Colonic mucosa (tissue), 4 donors: ENCODE measurements around the gene CELF1. TPM values are rescaled to one million over a fixed set of nuclear protein-coding genes. Genes with fewer than 3 reads are reported as not detected.

Source experiments
- DNase-seq: peaks from one replicate; pipeline ENCODE4 v3.0.0-alpha.2; 2020
- H3K27ac ChIP-seq: fragments of 200-600 bp; one replicate; pipeline ENCODE4 v1.8.0; 2021
- H3K27me3 ChIP-seq: fragments of 200-600 bp; one replicate; pipeline ENCODE4 v1.8.0; 2021
- H3K36me3 ChIP-seq: fragments of 200-600 bp; one replicate; pipeline ENCODE4 v1.8.0; 2021
- H3K4me1 ChIP-seq: fragments of 200-600 bp; one replicate; pipeline ENCODE4 v1.8.0; 2021; ENCODE audit warnings: mild to moderate bottlenecking
- H3K4me3 ChIP-seq: fragments of 200-600 bp; one replicate; pipeline ENCODE4 v1.8.0; 2021
- H3K9ac ChIP-seq, 2 donors: one replicate each; pipeline ENCODE4 v1.7.0; 2013; ENCODE audit warnings: control low read depth in 2 of 2, low read depth in 2 of 2, low read length in 2 of 2
- H3K9me3 ChIP-seq: fragments of 200-600 bp; one replicate; pipeline ENCODE4 v1.8.0; 2021
- intact Hi-C: fragments of 100-400 bp; cut with DNase I; formaldehyde crosslinking; loops from one replicate; pipeline ENCODE4 v1.14.1; 2022
- total RNA-seq, 2 donors: library from RNA; stranded (reverse); fragmentation: NEBNext Ultra II Directional in 1 of 2; extraction: Animal tissue kit (Norgen Biotek cat#: 25700) in 1 of 2; gene quantifications; one replicate each; pipeline ENCODE4 v1.2.1, GENCODE V29; 2021
- TF ChIP-seq, protein P1 (sequence below): fragments of 200-600 bp; IDR thresholded peaks from one replicate; pipeline ENCODE4 v1.8.0; 2022; ENCODE audit warnings: antibody characterized with exemption, mild to moderate bottlenecking
- donor health status: healthy.
- donor health status: DM: no; HTN: no; CAD: no.
- donor health status: DM: no; HTN: no; CAD: no.

Gene CELF1
- total RNA-seq, 2 donors from 2014 or later, result 76.1 to 96.8 TPM

DNA sequence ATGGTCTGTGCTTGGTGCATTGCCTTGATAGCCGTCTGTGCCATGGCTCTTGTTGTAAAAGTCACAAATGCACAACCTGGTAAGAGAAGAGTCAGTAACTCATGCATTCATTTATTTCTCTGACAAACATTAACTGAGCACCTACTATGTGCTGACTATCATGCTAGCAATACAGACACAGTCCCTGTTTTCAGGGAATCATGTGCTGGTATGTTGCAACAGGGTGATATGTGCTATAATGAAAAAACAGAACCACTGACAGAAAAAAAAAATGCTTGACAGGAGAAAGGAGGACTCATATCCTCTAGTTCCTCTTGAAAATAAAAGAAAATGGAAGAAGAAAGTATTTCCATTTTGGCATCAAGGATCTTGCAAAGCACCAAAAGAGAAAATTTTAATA, 69.5 kb downstream of the CELF1 start:
- no peaks in the 10 kb centered on the region for H3K9me3 ChIP-seq
- no peak overlapping the region for H3K9ac ChIP-seq

DNA sequence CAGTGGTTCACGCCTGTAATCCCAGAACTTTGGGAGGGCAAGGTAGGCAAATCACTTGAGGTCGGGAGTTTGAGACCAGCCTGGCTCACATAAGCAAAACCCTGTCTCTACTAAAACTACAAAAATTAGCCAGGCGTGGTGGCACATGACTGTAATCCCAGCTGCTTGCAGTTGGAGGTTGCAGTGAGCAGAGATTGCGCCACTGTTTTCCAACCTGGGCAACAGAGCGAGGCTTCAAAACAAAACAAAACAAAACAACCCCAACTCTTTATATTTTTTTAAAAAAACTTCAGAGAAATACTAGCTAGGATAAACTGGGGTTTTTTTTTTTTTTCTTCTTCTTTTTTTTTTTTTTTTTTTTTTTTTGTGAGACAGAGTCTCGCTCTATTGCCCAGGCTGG, 72.2 kb downstream of the CELF1 start:
- H3K36me3 ChIP-seq, result peaks cover 31% of the 10 kb centered on the region
- intact Hi-C loops, result no loop called here
- TF ChIP-seq, protein P1, sequence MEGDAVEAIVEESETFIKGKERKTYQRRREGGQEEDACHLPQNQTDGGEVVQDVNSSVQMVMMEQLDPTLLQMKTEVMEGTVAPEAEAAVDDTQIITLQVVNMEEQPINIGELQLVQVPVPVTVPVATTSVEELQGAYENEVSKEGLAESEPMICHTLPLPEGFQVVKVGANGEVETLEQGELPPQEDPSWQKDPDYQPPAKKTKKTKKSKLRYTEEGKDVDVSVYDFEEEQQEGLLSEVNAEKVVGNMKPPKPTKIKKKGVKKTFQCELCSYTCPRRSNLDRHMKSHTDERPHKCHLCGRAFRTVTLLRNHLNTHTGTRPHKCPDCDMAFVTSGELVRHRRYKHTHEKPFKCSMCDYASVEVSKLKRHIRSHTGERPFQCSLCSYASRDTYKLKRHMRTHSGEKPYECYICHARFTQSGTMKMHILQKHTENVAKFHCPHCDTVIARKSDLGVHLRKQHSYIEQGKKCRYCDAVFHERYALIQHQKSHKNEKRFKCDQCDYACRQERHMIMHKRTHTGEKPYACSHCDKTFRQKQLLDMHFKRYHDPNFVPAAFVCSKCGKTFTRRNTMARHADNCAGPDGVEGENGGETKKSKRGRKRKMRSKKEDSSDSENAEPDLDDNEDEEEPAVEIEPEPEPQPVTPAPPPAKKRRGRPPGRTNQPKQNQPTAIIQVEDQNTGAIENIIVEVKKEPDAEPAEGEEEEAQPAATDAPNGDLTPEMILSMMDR, result no peak

More for the DNA sequence above, 69.5 kb downstream of the CELF1 start:
- Histone ChIP-seq H3K4me1 (no peaks in the 10 kb centered on the region), H3K27me3 (no peaks in the 10 kb centered on the region), H3K27ac (no peak overlapping the region), H3K4me3 (no peak overlapping the region), H3K36me3 (peaks cover 39% of the 10 kb centered on the region)
- intact Hi-C loops, result no loop called here
- DNase-seq, result no peak
- TF ChIP-seq, protein P1, result no peak

DNA sequence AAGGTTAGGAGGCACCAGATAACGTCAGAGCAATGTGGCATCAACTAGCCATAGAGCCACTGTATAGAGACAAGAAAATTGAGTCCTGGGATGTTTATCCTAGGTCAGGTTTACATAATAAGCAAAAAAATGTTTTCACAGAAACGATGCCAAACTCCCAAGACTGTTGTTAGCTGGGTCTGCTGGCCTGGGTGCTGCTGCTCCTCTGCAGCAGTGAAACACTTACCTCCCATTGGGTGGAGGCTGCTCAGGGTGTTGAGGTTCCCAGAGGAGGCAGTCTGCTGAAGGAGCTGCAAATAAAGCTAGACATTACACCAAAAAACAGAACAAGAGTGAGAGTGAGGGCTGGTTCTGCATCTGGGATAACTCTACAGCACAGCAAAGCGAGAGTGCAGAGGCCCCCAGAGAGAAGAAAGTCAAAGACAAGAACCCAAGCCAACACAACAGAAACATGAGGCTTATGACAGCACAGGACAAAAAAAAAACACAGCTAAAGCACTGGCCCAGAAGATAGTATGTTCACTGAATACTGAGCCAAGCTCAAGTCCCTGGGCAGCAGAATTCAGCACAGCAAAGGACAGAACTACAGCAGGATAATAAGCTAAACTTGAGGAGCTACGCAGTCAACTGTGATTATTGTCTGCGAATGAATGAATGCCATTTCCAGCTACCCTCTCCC, 74.1 kb downstream of the CELF1 start:
- H3K27ac ChIP-seq, result no peak overlapping the region
- no peaks in the 10 kb centered on the region for H3K9me3 ChIP-seq
- no peak overlapping the region for H3K9ac ChIP-seq
- TF ChIP-seq, protein P1, result no peak
- intact Hi-C loops, result loop anchor here (10.0 kb wide), 1 partner anchor 66 kb away; no protein-coding TSS in a partner anchor
- DNase-seq, result no peak
- H3K27me3 ChIP-seq, result no peaks in the 10 kb centered on the region
- no peaks in the 10 kb centered on the region for H3K4me1 ChIP-seq
- H3K4me3 ChIP-seq, result no peak overlapping the region
- H3K36me3 ChIP-seq, result peaks cover 35% of the 10 kb centered on the region

More for the DNA sequence above, 72.2 kb downstream of the CELF1 start:
- H3K9me3 ChIP-seq, result no peaks in the 10 kb centered on the region
- no peaks in the 10 kb centered on the region for H3K27me3 ChIP-seq
- H3K27ac ChIP-seq, result no peak overlapping the region
- H3K4me3 ChIP-seq, result no peak overlapping the region
- no peak for DNase-seq
- H3K9ac ChIP-seq, result no peak overlapping the region
- H3K4me1 ChIP-seq, result no peaks in the 10 kb centered on the region

DNA sequence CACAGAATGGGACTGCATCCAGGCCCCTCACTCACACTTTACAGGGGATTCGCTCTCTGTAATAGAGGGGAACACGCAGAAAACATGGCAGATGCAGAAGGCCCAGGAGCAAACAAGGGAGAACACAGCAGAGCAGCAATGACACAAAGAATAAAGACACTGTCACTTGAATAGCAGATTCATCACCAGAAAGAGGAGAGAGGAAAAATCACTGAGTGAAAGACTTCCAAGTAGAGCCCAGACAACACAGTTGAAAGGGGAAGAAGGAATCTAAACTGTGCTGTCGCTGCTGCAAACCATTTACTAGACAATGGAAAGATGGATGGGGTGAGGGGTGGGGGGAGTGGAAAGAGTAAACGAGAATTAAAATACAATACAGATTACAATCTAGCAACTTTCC, 75.2 kb downstream of the CELF1 start:
- Histone ChIP-seq H3K36me3 (peaks cover 30% of the 10 kb centered on the region), H3K4me1 (no peaks in the 10 kb centered on the region), H3K27ac (no peak overlapping the region), H3K9me3 (no peaks in the 10 kb centered on the region), H3K27me3 (no peaks in the 10 kb centered on the region), H3K4me3 (no peak overlapping the region), H3K9ac (no peak overlapping the region)
- intact Hi-C loops, result loop anchor here (10.0 kb wide), 1 partner anchor 67 kb away; no protein-coding TSS in a partner anchor
- no peak for DNase-seq
- TF ChIP-seq, protein P1, result no peak

DNA sequence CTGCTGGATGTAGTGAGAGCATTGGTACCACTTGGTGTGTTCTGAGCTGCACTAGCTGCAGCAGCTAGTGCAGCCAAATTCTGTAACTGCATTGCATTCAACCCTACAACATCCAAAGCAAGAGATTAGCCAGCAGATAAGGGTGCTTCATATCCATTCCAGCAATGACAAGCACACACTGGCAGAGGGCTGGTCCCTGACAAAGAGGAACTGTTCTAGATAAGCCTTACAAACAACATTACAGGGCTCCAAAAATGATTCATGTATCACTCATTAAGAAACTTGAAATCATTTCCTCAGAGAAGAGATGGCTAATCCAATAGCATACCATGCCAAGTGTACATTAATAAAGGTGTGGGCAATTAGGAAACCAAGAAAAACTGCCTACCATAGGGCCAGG, 75.6 kb downstream of the CELF1 start:
- Histone ChIP-seq H3K27me3 (no peaks in the 10 kb centered on the region), H3K4me1 (no peaks in the 10 kb centered on the region), H3K9me3 (no peaks in the 10 kb centered on the region), H3K9ac (no peak overlapping the region), H3K36me3 (peaks cover 30% of the 10 kb centered on the region), H3K4me3 (no peak overlapping the region), H3K27ac (no peak overlapping the region)
- TF ChIP-seq, protein P1, result no peak
- intact Hi-C loops, result loop anchor here (10.0 kb wide), 1 partner anchor 67 kb away; no protein-coding TSS in a partner anchor
- DNase-seq, result no peak
